Activated CD4-positive, alpha-beta T cell treated with anti-CD3 and anti-CD28 coated beads for 24 hours (primary cell): ENCODE data around the gene SLC22A15.

Experiments used
- DNase-seq, 2 donors: peaks; one replicate each; pipeline ENCODE4 v3.0.0-alpha.2; 2020; ENCODE audit warnings: low read depth in 2 of 2

Gene SLC22A15

GRCh38 chr1:116104667-116105066, 128.4 kb downstream of the SLC22A15 start:
- no peak for DNase-seq

DNA sequence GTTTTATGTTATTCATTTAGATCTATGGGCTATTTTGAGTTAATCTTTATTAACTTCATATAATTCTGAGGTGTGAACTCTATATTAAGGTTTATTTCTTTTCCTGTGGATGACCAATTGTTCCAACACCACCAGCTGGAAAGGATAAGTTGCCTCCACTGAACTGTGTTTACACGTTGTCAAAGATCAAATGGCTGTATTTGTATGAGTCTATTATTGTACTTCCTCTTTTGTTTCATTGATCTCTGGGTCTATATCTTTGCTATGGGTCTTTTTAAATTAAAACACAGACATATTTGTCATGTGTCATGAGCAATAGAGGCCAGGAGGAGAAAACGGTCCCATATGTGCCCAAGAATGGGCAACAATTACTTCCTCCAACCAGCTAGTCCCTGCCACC, 129.7 kb downstream of the SLC22A15 start:
- no peak for DNase-seq

DNA sequence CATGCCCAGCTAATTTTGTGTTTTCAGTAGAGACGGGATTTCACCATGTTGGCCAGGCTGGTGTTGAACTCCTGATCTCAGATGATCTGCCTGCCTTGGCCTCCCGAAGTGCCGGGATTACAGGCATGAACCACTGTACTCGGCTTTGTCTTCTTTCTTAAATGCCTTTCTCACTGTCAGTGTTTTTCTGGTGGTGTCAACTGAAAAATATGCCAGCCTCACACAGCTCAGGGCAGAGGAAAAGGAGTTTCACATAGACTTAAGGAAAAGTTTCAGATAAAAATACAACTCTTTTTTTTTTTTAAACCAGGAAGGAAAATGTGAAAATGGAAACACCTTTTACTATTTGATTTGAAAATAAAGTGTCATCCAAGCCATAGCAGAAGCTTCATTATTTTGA, 130.3 kb downstream of the SLC22A15 start:
- no peak for DNase-seq

- DNase-seq, result no peak
These were observed 131.1 kb downstream of the SLC22A15 start for GRCh38 chr1:116107371-116107770.

DNA sequence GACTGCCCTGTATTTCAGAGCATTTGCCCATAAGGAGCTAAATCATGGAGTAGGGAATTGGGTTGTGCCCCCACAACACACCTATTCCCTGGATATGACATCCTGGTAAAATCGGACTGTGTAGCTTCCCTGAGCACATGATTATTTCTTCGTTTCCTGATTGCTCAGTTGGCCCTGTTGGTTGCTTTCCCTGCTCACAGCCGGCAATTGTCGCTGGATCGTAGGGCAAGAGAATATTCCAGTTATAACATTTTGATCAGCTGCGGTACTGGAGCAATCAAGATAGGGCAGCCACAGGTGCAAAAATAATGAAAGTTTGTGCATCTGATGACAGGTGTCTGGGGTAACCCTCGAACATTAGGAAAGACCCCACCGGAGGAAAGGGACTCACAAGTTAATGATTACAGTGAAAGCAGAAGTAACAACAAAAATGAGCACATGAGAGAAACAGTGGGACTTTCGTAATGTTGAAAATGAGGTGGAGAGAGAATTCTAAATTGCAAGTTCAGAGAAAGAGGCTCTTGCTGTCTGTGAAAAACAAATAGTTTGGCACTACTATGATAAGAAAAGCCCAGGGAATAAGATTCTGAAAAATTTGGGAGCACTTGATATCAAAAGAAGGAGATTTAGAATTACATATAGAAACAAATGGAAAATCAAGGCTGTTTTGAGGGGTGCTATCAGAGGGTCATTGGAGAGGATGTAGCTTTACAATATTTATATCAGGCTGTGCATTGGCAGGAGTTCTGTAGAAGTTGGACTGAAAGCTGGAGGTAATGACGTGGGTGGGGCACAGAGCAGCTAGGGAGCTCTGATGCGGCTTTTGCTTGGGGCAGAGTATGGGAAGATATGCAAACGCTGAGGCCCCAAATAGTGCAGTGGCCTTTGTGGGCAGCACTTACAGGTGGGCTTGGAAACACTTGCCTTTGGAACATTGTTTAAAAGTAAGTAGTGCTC, 134.5 kb downstream of the SLC22A15 start, which contains the start of gene MAB21L3:
MAB21L3 (plus strand) TSS at position 833 of the 957 bp plus-strand sequence. CDS start 1,217 bp downstream, outside the sequence.
- no peak for DNase-seq

GRCh38 chr1:116111524-116112021, 135.3 kb downstream of the SLC22A15 start:
- DNase-seq, result no peak

DNA sequence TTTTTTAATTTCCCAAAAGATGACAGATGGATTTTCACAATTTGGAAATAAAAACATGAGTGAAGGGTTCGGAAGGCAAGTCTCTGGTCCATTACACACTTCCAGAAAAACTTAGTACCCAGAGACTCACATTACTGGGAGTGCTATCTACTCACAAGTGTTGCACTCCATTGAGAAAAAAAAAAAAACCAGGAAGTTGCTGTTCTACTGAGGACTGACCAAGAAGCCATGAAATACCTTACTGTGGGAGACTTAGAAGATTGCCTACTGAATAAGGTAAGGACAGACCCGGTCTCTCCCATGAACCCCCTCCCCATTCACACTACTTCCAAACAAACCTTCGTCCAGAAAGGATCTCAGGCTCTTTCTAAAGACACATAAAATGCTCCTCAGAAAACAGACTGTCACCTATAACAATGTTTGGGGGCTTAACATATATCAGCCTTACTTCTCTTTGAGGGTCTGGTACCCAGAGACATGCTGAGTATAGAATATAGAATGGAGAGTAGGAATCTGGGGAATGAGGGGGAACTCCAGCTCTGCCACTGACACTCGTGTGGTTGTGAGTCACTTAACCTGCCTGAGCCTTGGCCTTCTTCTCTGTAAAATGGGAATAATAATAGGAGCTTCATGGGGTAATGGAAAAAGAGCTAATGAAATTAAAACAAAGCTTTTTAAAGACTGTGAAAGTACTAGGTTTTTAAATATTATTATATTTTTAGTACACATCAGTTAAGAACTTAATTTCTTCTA, 136.3 kb downstream of the SLC22A15 start:
- DNase-seq, result no peak

GRCh38 chr1:116113615-116114014, 137.3 kb downstream of the SLC22A15 start:
- no peak for DNase-seq

DNA sequence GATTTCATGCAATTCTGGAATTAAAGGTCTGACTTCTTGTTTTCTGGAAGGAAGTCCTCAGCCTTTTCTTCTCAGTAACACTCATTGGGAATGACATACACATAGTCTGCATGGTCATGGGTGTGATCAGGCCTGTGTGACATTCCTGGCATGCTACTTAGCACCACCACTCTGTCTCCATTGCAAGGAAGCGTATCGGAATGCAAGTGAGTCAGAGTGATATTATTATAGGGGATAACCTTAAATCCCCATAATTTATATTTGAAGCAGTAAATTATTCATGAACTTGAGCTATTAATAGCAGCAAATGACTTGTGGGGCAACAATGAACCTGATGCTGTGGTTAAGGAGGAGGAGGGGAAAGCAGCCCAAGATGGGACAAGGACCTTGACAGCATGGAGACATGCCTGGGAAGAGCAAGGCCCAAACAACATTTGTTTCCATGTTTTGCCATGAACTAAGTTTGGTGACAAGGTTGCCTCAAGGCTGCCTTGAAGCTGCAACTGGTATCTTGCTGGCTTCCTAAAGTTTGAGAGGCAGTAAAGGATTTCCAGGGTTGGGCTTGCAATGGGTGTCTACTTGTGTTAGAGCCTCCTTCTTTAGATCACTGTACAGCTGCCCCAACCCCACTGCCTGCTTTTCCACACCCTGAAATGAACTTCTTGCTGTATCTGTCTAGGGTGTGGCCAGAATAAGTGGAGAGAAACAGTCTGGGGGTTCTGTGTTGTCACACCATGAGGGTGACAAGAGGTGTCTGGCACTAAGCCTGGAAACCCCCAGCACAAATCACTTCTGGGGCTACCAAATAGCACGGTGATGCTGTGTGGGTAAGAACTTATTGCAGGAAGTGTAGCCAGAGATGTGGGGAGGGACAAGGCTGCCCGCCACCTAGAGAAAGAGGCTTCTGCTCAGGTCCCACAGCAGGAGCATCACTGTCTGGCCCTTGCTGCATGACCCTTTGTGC, 139.4 kb downstream of the SLC22A15 start:
- DNase-seq, result no peak

- no peak for DNase-seq
These were observed 142.2 kb downstream of the SLC22A15 start for GRCh38 chr1:116118471-116118870.
